Measurements from ENCODE around the gene EHD2.

Gene EHD2

GRCh38 chr19:47696635-47697034 lies 16.6 kb upstream of the EHD2 start:
- Histone ChIP-seq H3K4me2 (ENCODE audit: low read depth, low read length) (no peak overlapping the region), H3K36me3 (replicated peaks; ENCODE audit: insufficient read depth, low read length) (no peaks in the 10 kb centered on the region)
- no peak for DNase-seq

DNA sequence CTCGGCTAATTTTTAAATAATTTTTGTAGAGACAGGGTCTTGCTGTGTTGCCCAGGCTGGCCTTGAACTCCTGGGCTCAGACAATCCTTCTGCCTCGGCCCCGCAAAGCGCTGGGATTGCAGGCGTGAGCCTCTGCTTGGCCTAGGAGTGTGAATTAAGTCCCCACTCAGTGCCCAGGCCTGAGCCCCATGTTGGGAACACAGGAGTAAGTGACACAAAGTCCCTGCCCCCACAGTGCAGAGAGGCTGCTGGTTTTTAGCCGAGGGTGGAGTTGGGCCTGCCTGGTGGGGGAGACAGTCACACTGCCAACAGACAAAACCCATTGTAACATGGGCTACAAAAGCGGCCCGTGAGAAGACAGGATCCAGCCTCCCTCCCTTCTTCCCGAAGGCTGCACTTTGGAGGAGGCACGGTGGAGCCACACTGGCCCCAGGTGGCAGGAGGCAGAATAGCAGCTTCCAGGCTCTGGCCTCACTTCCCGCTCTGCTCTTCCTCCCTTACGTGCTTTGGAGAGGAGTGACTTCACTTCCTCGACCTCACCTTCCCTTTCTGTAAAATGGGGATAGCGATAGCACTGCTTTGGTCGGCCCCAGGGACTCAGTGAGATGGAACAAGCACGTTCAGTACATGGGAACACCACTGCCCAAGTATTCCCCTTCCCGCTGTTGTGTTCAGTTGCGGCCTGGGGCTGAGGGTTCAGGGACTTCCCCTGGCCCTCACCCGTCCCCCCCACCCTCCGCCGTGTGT lies 15.2 kb upstream of the EHD2 start:
- Histone ChIP-seq H3K27me3 (replicated peaks; ENCODE audit: insufficient read depth, low read length) (no peaks in the 10 kb centered on the region), H3K9me3 (replicated peaks; ENCODE audit: insufficient read depth, low read length) (no peaks in the 10 kb centered on the region), H3K9ac (ENCODE audit: low read length) (no peak overlapping the region), H2AFZ (ENCODE audit: low read length) (no peak overlapping the region), H3K9me2 (replicated peaks; ENCODE audit: insufficient read depth, low read length) (no peaks in the 10 kb centered on the region), H3K79me2 (ENCODE audit: low read length) (no peaks in the 10 kb centered on the region), H3K4me2 (ENCODE audit: low read depth, low read length) (no peak overlapping the region), H3K27ac (ENCODE audit: low read length) (no peak overlapping the region), H4K20me1 (ENCODE audit: insufficient read depth, low read length) (no peaks in the 10 kb centered on the region), H3K4me1 (ENCODE audit: low read length) (no peaks in the 10 kb centered on the region), H3F3A (ENCODE audit: insufficient read depth, low read length) (no peaks in the 10 kb centered on the region), H3K4me3 (ENCODE audit: low read length) (no peak overlapping the region), H3K36me3 (replicated peaks; ENCODE audit: insufficient read depth, low read length) (no peaks in the 10 kb centered on the region)
- peak; percentile 24 for DNase-seq
- TF ChIP-seq EZH2phosphoT487 (IDR thresholded peaks at IDR 0.05; ENCODE audit: low read length) (no peak), EZH2 (optimal IDR thresholded peaks at IDR 0.05; ENCODE audit: low read depth, low read length) (no peak)
- TF ChIP-seq, protein P1, sequence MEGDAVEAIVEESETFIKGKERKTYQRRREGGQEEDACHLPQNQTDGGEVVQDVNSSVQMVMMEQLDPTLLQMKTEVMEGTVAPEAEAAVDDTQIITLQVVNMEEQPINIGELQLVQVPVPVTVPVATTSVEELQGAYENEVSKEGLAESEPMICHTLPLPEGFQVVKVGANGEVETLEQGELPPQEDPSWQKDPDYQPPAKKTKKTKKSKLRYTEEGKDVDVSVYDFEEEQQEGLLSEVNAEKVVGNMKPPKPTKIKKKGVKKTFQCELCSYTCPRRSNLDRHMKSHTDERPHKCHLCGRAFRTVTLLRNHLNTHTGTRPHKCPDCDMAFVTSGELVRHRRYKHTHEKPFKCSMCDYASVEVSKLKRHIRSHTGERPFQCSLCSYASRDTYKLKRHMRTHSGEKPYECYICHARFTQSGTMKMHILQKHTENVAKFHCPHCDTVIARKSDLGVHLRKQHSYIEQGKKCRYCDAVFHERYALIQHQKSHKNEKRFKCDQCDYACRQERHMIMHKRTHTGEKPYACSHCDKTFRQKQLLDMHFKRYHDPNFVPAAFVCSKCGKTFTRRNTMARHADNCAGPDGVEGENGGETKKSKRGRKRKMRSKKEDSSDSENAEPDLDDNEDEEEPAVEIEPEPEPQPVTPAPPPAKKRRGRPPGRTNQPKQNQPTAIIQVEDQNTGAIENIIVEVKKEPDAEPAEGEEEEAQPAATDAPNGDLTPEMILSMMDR (IDR thresholded peaks at IDR 0.05; ENCODE audit: low read length): peak; percentile 89

More at GRCh38 chr19:47696635-47697034, 16.6 kb upstream of the EHD2 start:
- Histone ChIP-seq H4K20me1 (ENCODE audit: insufficient read depth, low read length) (no peaks in the 10 kb centered on the region), H3K4me1 (ENCODE audit: low read length) (no peaks in the 10 kb centered on the region), H3K9me2 (replicated peaks; ENCODE audit: insufficient read depth, low read length) (no peaks in the 10 kb centered on the region), H3K9ac (ENCODE audit: low read length) (no peak overlapping the region), H2AFZ (ENCODE audit: low read length) (no peak overlapping the region), H3F3A (ENCODE audit: insufficient read depth, low read length) (no peaks in the 10 kb centered on the region), H3K27ac (ENCODE audit: low read length) (no peak overlapping the region), H3K9me3 (replicated peaks; ENCODE audit: insufficient read depth, low read length) (no peaks in the 10 kb centered on the region), H3K4me3 (ENCODE audit: low read length) (no peak overlapping the region), H3K79me2 (ENCODE audit: low read length) (no peaks in the 10 kb centered on the region), H3K27me3 (replicated peaks; ENCODE audit: insufficient read depth, low read length) (no peaks in the 10 kb centered on the region)
- TF ChIP-seq EZH2 (optimal IDR thresholded peaks at IDR 0.05; ENCODE audit: low read depth, low read length) (no peak), EZH2phosphoT487 (IDR thresholded peaks at IDR 0.05; ENCODE audit: low read length) (no peak)
- TF ChIP-seq, protein P1 (IDR thresholded peaks at IDR 0.05; ENCODE audit: low read length): no peak

DNA sequence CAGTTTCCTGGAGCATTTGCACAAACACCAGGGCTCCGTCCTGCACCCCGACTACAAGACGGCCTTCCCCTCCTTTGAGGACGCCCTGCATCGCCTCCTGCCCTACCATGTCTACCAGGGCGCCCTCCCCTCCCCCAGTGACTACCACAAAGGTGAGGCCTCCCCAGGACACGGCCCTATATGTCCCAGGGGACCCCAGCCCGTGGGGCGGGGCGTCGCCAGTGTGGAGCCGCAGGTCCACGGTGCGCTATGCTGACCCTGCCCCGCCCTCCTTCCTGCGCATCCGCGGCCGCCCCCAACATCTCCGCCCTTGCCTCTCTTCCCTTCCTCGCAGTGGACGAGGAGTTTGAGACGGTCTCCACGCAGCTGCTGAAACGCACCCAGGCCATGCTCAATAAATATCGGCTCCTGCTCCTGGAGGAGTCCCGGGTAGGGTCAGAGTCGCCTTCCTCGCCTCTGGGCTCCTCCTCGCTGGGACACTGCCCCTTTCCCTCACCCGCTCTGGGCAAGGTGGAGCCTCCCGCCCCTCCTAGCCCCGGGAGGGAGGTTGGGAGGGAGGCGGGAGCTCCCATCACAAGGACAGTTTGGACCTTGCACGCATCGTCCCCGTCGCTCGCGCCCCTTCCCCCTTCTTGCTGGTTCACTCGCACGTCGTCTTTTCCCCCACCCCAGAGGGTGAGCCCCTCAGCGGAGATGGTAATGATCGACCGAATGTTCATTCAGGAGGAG lies 14.4 kb upstream of the EHD2 start:
- Histone ChIP-seq H3K79me2 (ENCODE audit: low read length) (no peaks in the 10 kb centered on the region), H3K9ac (ENCODE audit: low read length) (no peak overlapping the region), H3K9me3 (replicated peaks; ENCODE audit: insufficient read depth, low read length) (no peaks in the 10 kb centered on the region), H3F3A (ENCODE audit: insufficient read depth, low read length) (no peaks in the 10 kb centered on the region), H2AFZ (ENCODE audit: low read length) (no peak overlapping the region), H4K20me1 (ENCODE audit: insufficient read depth, low read length) (no peaks in the 10 kb centered on the region), H3K27ac (ENCODE audit: low read length) (no peak overlapping the region), H3K4me2 (ENCODE audit: low read depth, low read length) (no peak overlapping the region), H3K27me3 (replicated peaks; ENCODE audit: insufficient read depth, low read length) (no peaks in the 10 kb centered on the region), H3K4me1 (ENCODE audit: low read length) (no peaks in the 10 kb centered on the region), H3K9me2 (replicated peaks; ENCODE audit: insufficient read depth, low read length) (no peaks in the 10 kb centered on the region), H3K36me3 (replicated peaks; ENCODE audit: insufficient read depth, low read length) (no peaks in the 10 kb centered on the region), H3K4me3 (ENCODE audit: low read length) (no peak overlapping the region)
- no peak for DNase-seq
- TF ChIP-seq, protein P1 (IDR thresholded peaks at IDR 0.05; ENCODE audit: low read length): no peak
- TF ChIP-seq EZH2 (optimal IDR thresholded peaks at IDR 0.05; ENCODE audit: low read depth, low read length): no peak
- TF ChIP-seq EZH2phosphoT487 (IDR thresholded peaks at IDR 0.05; ENCODE audit: low read length): no peak

All from MM.1S (cell line).